PC-9 (cell line): ENCODE results near the gene IL11RA. TPM values are rescaled to one million over a fixed set of nuclear protein-coding genes. Genes with fewer than 3 reads are reported as not detected.

Source experiments
- BruUV-seq: library from RNA; stranded (reverse); fragments of 400-500 nt; replicated peaks from 2 replicates; lab custom pipeline; 2021; lab: Mats Ljungman, UMichigan
- CTCF ChIA-PET: fragments of 300-600 bp; sonication (Branson Sonifier 250); formaldehyde crosslinking; loops from one replicate; lab custom pipeline; 2022; ENCODE audit warnings: antibody characterized with exemption; lab: Charles Lee
- POLR2A ChIA-PET: fragments of 300-600 bp; sonication (Branson Sonifier 250); formaldehyde crosslinking; loops from one replicate; lab custom pipeline; 2022; ENCODE audit warnings: antibody characterized with exemption; ENCODE audit not compliant: unreplicated experiment; lab: Charles Lee
- DNase-seq, 2 experiments: peaks; one replicate each; pipeline versions ENCODE4 v3.0.0 to v3.0.0-alpha.2; 2015 to 2022; ENCODE audit warnings: mixed read lengths in 1 of 2
- H2AFZ ChIP-seq: fragments of 200-600 bp; sonication (generic); 2 replicates; pipeline ENCODE4 v1.8.1; 2017; ENCODE audit warnings: antibody characterized with exemption
- H3F3A ChIP-seq: fragments of 200-600 bp; sonication (generic); 2 replicates; pipeline ENCODE4 v1.8.1; 2017; ENCODE audit warnings: antibody characterized with exemption, mild to moderate bottlenecking, low read depth; ENCODE audit not compliant: insufficient read depth
- H3K27ac ChIP-seq: fragments of 200-600 bp; sonication (generic); 2 replicates; pipeline ENCODE4 v1.6.1; 2016; ENCODE audit warnings: mixed run types
- H3K27me3 ChIP-seq: fragments of 200-600 bp; sonication (generic); 2 replicates; pipeline ENCODE4 v1.6.1; 2016; ENCODE audit warnings: low read depth, mixed run types; ENCODE audit not compliant: insufficient read depth
- H3K36me3 ChIP-seq: fragments of 200-600 bp; sonication (generic); 2 replicates; pipeline ENCODE4 v1.6.1; 2016; ENCODE audit warnings: low read depth, mixed run types
- H3K4me1 ChIP-seq: fragments of 200-600 bp; sonication (generic); replicated peaks from 2 replicates; pipeline ENCODE4 v1.6.1; 2016; ENCODE audit warnings: mixed run types; ENCODE audit not compliant: insufficient read depth
- H3K4me2 ChIP-seq: fragments of 200-600 bp; sonication (generic); 2 replicates; pipeline ENCODE4 v1.6.1; 2017; ENCODE audit warnings: mixed run types
- H3K4me3 ChIP-seq: fragments of 200-600 bp; sonication (generic); 2 replicates; pipeline ENCODE4 v1.6.1; 2016; ENCODE audit warnings: mixed run types
- H3K79me2 ChIP-seq: fragments of 200-600 bp; sonication (generic); 2 replicates; pipeline ENCODE4 v1.6.1; 2017; ENCODE audit warnings: low read depth, mixed run types
- H3K9me2 ChIP-seq: fragments of 200-600 bp; sonication (generic); 2 replicates; pipeline ENCODE4 v1.8.1; 2017; ENCODE audit warnings: mild to moderate bottlenecking; ENCODE audit not compliant: insufficient read depth
- H3K9me3 ChIP-seq: fragments of 200-600 bp; sonication (generic); 2 replicates; pipeline ENCODE4 v1.8.1; 2016; ENCODE audit warnings: low read depth; ENCODE audit not compliant: insufficient read depth
- H4K20me1 ChIP-seq: fragments of 200-600 bp; sonication (generic); 2 replicates; pipeline ENCODE4 v1.8.1; 2017; ENCODE audit not compliant: insufficient read depth
- CTCF ChIP-seq: fragments of 200-600 bp; sonication (generic); conservative IDR thresholded peaks from 2 replicates; pipeline ENCODE4 v1.6.1; 2017; ENCODE audit warnings: mixed run types, antibody characterized with exemption, mild to moderate bottlenecking, moderate library complexity
- EZH2 ChIP-seq: fragments of 200-600 bp; sonication (generic); IDR thresholded peaks from 2 replicates; pipeline ENCODE4 v1.8.0; 2017; ENCODE audit warnings: antibody characterized with exemption, low read depth
- intact Hi-C: fragments of 100-400 bp; cut with micrococcal nuclease; formaldehyde crosslinking; loops from one replicate; pipeline ENCODE4 v1.10.0; 2022; ENCODE audit not compliant: unreplicated experiment
- total RNA-seq: library from RNA; stranded (reverse); gene quantifications from 2 replicates; pipeline ENCODE4 v1.2.3, GENCODE V29; 2021

Gene IL11RA
- total RNA-seq, 1 experiment from 2014 or later = 8.7 TPM

- BruUV-seq = no TSS peak
- H2AFZ ChIP-seq = no peak overlapping the region
- TF ChIP-seq CTCF = no peak
- no peak for TF ChIP-seq EZH2
These were observed 36.9 kb upstream of the IL11RA start for GRCh38 chr9:34615132-34615531.

GRCh38 chr9:34620061-34620994 lies 31.7 kb upstream of the IL11RA start, which contains the start of gene DCTN3:
TSS of gene DCTN3 (minus strand) at chr9:34620495. CDS start at chr9:34620464, 31 bp downstream.
- BruUV-seq = no TSS peak
- Histone ChIP-seq H3K4me1 (no peaks in the 10 kb centered on the region), H3K4me3 (peak within 1 kb of the TSS; percentile 89), H3K27ac (no peak within 1 kb of the TSS), H3K9me3 (no peaks in the 10 kb centered on the region), H3K27me3 (peaks cover 8% of the 10 kb centered on the region; the same call in 1 of the 2 replicates), H3K79me2 (no peaks in the 10 kb centered on the region), H3F3A (no peaks in the 10 kb centered on the region), H4K20me1 (no peaks in the 10 kb centered on the region), H3K4me2 (peak within 1 kb of the TSS; percentile 93), H3K9me2 (no peaks in the 10 kb centered on the region), H2AFZ (peak within 1 kb of the TSS; percentile 91), H3K36me3 (no peaks in the 10 kb centered on the region)
- intact Hi-C loops = no loop called here
- peak; percentile 68 to 82 for DNase-seq
- ChIA-PET POLR2A (interaction anchor here (0.6 kb wide), 1 partner anchor 483 kb away, joined by 4 read pairs; the partner anchor contains the start of gene STOML2), CTCF (no interaction called here)
- TF ChIP-seq EZH2 (no peak), CTCF (no peak)

More at GRCh38 chr9:34615132-34615531, 36.9 kb upstream of the IL11RA start:
- no peak for DNase-seq
- H3K27ac ChIP-seq = no peak overlapping the region
- no peaks in the 10 kb centered on the region for H3K9me2 ChIP-seq
- no peak overlapping the region for H3K4me3 ChIP-seq
- no peaks in the 10 kb centered on the region for H3K27me3 ChIP-seq
- H4K20me1 ChIP-seq = no peaks in the 10 kb centered on the region
- CTCF ChIA-PET = interaction anchor here (0.7 kb wide), 1 partner anchor 15 kb away, joined by 3 read pairs; no protein-coding TSS in a partner anchor
- no peaks in the 10 kb centered on the region for H3F3A ChIP-seq
- POLR2A ChIA-PET = no interaction called here
- 0 out of 2 replicates have a peak, but pooled peaks cover 4% of the 10 kb centered on the region for H3K4me1 ChIP-seq
- no peaks in the 10 kb centered on the region for H3K36me3 ChIP-seq
- H3K4me2 ChIP-seq = no peak overlapping the region
- H3K9me3 ChIP-seq = no peaks in the 10 kb centered on the region
- intact Hi-C loops = no loop called here
- 0 out of 2 replicates have a peak, but pooled peaks cover 8% of the 10 kb centered on the region for H3K79me2 ChIP-seq

- Histone ChIP-seq H3K4me1 (no peaks in the 10 kb centered on the region), H3K9me2 (no peaks in the 10 kb centered on the region), H3K27ac (no peak overlapping the region), H4K20me1 (no peaks in the 10 kb centered on the region), H3K9me3 (no peaks in the 10 kb centered on the region), H3K27me3 (peaks cover 39% of the 10 kb centered on the region), H3K79me2 (no peaks in the 10 kb centered on the region), H3K4me3 (no peak overlapping the region), H3F3A (no peaks in the 10 kb centered on the region), H3K36me3 (no peaks in the 10 kb centered on the region), H2AFZ (no peak overlapping the region), H3K4me2 (no peak overlapping the region)
- ChIA-PET POLR2A (no interaction called here), CTCF (no interaction called here)
- TF ChIP-seq EZH2 (no peak), CTCF (no peak)
- intact Hi-C loops = no loop called here
- BruUV-seq = no TSS peak
- no peak for DNase-seq
These were observed 28.4 kb upstream of the IL11RA start for GRCh38 chr9:34623374-34624235.
